HUES6 (cell line): ENCODE measurements around the gene BTN3A1.

Experiments
- H3K27ac ChIP-seq: 2 replicates; pipeline ENCODE4 v1.7.0; 2013; ENCODE audit warnings: low read depth, mild to moderate bottlenecking, low read length, inconsistent platforms
- H3K27me3 ChIP-seq: 2 replicates; pipeline ENCODE4 v1.6.1; 2013; ENCODE audit warnings: low read length; ENCODE audit not compliant: control insufficient read depth, insufficient read depth
- H3K36me3 ChIP-seq: 2 replicates; pipeline ENCODE4 v1.6.1; 2013; ENCODE audit warnings: low read length; ENCODE audit not compliant: control insufficient read depth, insufficient read depth
- H3K4me1 ChIP-seq: 2 replicates; pipeline ENCODE4 v1.6.1; 2013; ENCODE audit warnings: low read length; ENCODE audit not compliant: control insufficient read depth, insufficient read depth
- H3K4me3 ChIP-seq: 2 replicates; pipeline ENCODE4 v1.5.1; 2013; ENCODE audit warnings: low read depth, low read length
- H3K9ac ChIP-seq: one replicate; pipeline ENCODE4 v1.6.1; 2013; ENCODE audit warnings: mild to moderate bottlenecking, low read length
- H3K9me3 ChIP-seq: 2 replicates; pipeline ENCODE4 v1.6.1; 2013; ENCODE audit warnings: low read depth, low read length; ENCODE audit not compliant: control insufficient read depth, insufficient read depth

The BTN3A1 gene

DNA sequence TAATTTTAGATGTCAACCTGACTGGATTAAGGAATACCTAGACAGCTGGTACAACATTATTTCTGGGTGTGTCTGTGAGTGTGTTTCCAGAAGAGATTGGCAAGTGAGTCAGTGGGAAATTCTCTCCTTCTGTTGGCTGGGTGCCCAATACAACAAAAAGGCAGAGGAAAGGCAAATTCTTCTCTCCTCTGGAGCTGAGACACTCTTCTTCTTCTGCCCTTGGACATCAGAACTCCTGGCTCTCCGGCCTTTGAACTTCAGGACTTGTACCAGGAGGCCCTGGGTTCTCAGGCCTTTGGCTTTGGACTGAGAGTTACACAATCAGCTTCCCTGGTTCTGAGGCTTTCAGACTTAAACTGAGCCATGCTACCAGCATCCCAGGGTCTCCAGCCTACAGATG is 7.8 kb upstream of the BTN3A1 start:
- no peak overlapping the region for H3K4me3 ChIP-seq
- no peaks in the 10 kb centered on the region for H3K4me1 ChIP-seq
- no peaks in the 10 kb centered on the region for H3K27me3 ChIP-seq
- H3K9me3 ChIP-seq: no peaks in the 10 kb centered on the region
- no peak overlapping the region for H3K9ac ChIP-seq
- H3K36me3 ChIP-seq: peaks cover 35% of the 10 kb centered on the region
- no peak overlapping the region for H3K27ac ChIP-seq

DNA sequence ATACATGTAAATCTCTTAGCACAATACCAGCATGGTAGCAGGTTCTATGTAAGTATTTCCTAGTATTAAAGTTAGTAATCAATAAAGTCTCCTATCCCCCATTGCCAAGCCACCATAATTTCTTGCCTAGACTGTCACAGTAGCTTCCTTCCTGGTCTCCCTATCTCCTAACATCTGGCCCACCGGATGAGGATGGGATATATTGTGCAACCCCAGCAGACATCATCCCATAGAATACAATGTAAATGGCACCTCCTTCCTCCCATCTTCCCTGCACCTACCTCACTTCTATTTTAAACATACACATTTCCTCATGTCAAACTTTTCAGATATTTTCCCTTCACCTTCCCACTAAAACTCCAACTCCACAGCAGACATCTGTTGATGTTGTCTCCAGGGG is 3.5 kb upstream of the BTN3A1 start:
- H3K9me3 ChIP-seq: no peaks in the 10 kb centered on the region
- H3K27ac ChIP-seq: no peak overlapping the region
- no peak overlapping the region for H3K4me3 ChIP-seq
- H3K4me1 ChIP-seq: 0 out of 2 replicates have a peak, but pooled peaks cover 3% of the 10 kb centered on the region
- no peaks in the 10 kb centered on the region for H3K27me3 ChIP-seq
- H3K36me3 ChIP-seq: no peaks in the 10 kb centered on the region
- H3K9ac ChIP-seq: no peak overlapping the region

DNA sequence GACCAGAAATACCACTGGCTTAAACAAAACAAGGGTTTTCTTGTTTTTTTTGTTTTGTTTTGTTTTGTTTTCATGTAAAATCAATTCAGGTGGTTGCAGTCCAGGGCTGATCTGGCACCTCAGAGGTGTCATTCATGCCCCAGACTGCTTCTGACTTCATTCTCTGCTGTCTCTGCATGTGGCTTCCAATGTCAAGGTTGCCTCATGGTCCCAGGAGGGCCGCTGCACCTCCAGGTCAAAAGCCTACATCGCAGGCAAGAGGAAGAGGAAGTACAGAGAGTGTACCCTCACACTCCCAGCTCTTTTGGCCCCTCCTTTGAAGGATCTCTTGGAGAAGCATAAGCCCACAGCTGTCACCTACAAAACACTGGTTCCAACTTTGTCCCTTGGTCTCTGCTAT is 1.4 kb upstream of the BTN3A1 start:
- Histone ChIP-seq H3K9ac (no peak overlapping the region), H3K9me3 (no peaks in the 10 kb centered on the region), H3K27me3 (no peaks in the 10 kb centered on the region), H3K27ac (no peak overlapping the region), H3K4me3 (no peak overlapping the region), H3K36me3 (no peaks in the 10 kb centered on the region), H3K4me1 (0 out of 2 replicates have a peak, but pooled peaks cover 3% of the 10 kb centered on the region)

DNA sequence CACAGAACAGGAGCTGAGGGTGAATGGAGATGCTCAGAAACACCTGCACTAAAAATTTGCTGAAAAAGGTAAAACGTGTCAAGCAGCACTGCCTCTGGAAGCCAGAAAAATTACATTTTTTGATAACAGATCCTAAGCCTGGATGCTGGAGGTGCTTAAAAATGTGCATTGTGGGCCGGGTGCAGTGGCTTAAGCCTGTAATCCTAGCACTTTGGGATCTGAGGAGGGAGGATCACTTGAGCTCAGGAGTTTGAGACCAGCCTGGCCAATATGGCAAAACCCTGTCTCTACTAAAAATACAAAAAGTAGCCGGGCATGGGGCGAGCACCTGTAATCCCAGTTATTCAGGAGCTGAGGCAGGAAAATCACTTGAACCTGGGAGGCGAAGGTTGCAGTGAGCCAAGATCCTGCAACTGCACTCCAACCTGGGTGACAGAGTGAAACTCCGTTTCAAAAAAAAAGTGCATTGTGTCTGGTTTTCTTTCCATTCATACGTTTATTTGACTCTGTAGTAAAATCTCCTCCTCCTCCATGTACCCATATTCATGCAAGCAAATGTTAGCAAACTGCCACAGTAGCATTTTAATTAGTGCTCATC is 587 bp upstream of the BTN3A1 start:
- Histone ChIP-seq H3K9ac (no peak overlapping the region), H3K4me3 (peak overlapping the region; percentile 72)

GRCh38 chr6:26403893-26404292 is 1.8 kb downstream of the BTN3A1 start:
- H3K27ac ChIP-seq: no peak overlapping the region
- H3K9ac ChIP-seq: no peak overlapping the region
- no peaks in the 10 kb centered on the region for H3K27me3 ChIP-seq
- no peaks in the 10 kb centered on the region for H3K9me3 ChIP-seq
- H3K4me1 ChIP-seq: 0 out of 2 replicates have a peak, but pooled peaks cover 3% of the 10 kb centered on the region
- H3K4me3 ChIP-seq: no peak overlapping the region
- no peaks in the 10 kb centered on the region for H3K36me3 ChIP-seq

More for the DNA sequence above, 587 bp upstream of the BTN3A1 start:
- Histone ChIP-seq H3K36me3 (no peaks in the 10 kb centered on the region), H3K4me1 (0 out of 2 replicates have a peak, but pooled peaks cover 3% of the 10 kb centered on the region), H3K27ac (no peak overlapping the region), H3K9me3 (no peaks in the 10 kb centered on the region), H3K27me3 (no peaks in the 10 kb centered on the region)

DNA sequence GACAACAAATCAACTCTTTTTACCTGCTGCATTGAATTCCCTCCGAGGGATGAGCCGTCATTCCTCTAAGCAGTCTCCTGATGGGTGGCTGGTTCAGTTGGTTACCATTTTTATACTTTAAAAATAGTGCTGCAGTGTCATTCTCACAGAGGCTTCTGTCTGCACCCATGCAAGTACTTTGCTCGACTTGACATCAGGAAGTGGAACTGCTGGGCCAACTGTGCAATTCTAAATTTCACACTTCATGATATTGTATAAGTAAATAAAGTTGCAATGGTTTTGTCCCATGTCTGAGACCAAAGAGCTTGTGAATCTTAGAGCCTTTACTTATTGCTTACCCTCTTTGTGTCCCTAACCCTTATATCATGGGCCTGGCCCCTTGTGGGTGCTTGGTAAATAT is 2.5 kb downstream of the BTN3A1 start:
- no peak overlapping the region for H3K9ac ChIP-seq
- H3K4me3 ChIP-seq: no peak overlapping the region
- no peaks in the 10 kb centered on the region for H3K36me3 ChIP-seq
- peaks cover 3% of the 10 kb centered on the region; the same call in 1 of the 2 replicates for H3K4me1 ChIP-seq
- H3K27me3 ChIP-seq: no peaks in the 10 kb centered on the region
- H3K9me3 ChIP-seq: no peaks in the 10 kb centered on the region
- no peak overlapping the region for H3K27ac ChIP-seq

GRCh38 chr6:26408828-26409730 is 7.0 kb downstream of the BTN3A1 start:
- H3K4me1 ChIP-seq: peaks cover 6% of the 10 kb centered on the region
- H3K9me3 ChIP-seq: no peaks in the 10 kb centered on the region
- 0 out of 2 replicates have a peak overlapping the region, but pooled peaks have one; percentile 24 for H3K27ac ChIP-seq
- no peaks in the 10 kb centered on the region for H3K27me3 ChIP-seq
- H3K9ac ChIP-seq: no peak overlapping the region
- H3K4me3 ChIP-seq: no peak overlapping the region
- no peaks in the 10 kb centered on the region for H3K36me3 ChIP-seq

- no peak overlapping the region for H3K4me3 ChIP-seq
- no peaks in the 10 kb centered on the region for H3K36me3 ChIP-seq
- H3K9me3 ChIP-seq: peaks cover under 1% of the 10 kb centered on the region; the same call in 1 of the 2 replicates
- H3K4me1 ChIP-seq: peaks cover 6% of the 10 kb centered on the region
- no peak overlapping the region for H3K27ac ChIP-seq
- H3K27me3 ChIP-seq: no peaks in the 10 kb centered on the region
- H3K9ac ChIP-seq: no peak overlapping the region
Measured at GRCh38 chr6:26411751-26412150, 9.7 kb downstream of the BTN3A1 start.

- peaks cover 6% of the 10 kb centered on the region for H3K4me1 ChIP-seq
- H3K27me3 ChIP-seq: no peaks in the 10 kb centered on the region
- H3K27ac ChIP-seq: no peak overlapping the region
- no peak overlapping the region for H3K9ac ChIP-seq
- no peaks in the 10 kb centered on the region for H3K36me3 ChIP-seq
- no peak overlapping the region for H3K4me3 ChIP-seq
- H3K9me3 ChIP-seq: peaks cover 5% of the 10 kb centered on the region; the same call in 1 of the 2 replicates
Measured at GRCh38 chr6:26412228-26412627, 10.2 kb downstream of the BTN3A1 start.

GRCh38 chr6:26412954-26413353 is 10.9 kb downstream of the BTN3A1 start:
- no peak overlapping the region for H3K4me3 ChIP-seq
- peaks cover 12% of the 10 kb centered on the region for H3K9me3 ChIP-seq
- no peak overlapping the region for H3K9ac ChIP-seq
- H3K27ac ChIP-seq: no peak overlapping the region
- H3K4me1 ChIP-seq: peaks cover 6% of the 10 kb centered on the region
- no peaks in the 10 kb centered on the region for H3K36me3 ChIP-seq
- H3K27me3 ChIP-seq: no peaks in the 10 kb centered on the region

GRCh38 chr6:26414281-26414680 is 12.2 kb downstream of the BTN3A1 start:
- Histone ChIP-seq H3K4me1 (peaks cover 6% of the 10 kb centered on the region), H3K36me3 (no peaks in the 10 kb centered on the region), H3K9me3 (peaks cover 13% of the 10 kb centered on the region), H3K27ac (no peak overlapping the region), H3K4me3 (no peak overlapping the region), H3K9ac (no peak overlapping the region), H3K27me3 (no peaks in the 10 kb centered on the region)
